ENCODE data around the gene VTI1A.
"Not testable (repeated sequence)": the region's sequence is repeated elsewhere in the genome, so short reads cannot be mapped to it uniquely, and the experiment has no call there.

VTI1A gene

DNA sequence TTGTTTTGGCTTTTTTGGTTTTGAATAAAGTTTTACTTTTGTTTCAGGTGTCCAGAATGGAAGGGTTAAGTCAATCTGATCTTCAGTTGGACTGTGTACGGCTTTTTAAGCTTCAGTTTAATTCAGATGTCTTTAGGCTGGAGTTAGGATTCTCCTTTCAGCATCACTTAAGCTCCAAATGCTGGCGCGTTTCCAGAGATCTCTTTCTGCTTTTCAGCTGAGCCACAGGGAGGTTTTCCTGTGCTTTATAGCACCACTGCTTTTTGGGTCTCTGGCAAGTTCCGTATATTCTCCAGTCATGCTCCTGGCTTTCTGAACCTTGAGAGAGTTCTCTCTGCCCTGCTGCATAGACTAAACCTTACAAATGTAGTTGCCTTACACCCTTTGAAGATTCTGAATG lies 60.0 kb downstream of the VTI1A start:
- DNase-seq (ENCODE audit: low read depth): no peak

DNA sequence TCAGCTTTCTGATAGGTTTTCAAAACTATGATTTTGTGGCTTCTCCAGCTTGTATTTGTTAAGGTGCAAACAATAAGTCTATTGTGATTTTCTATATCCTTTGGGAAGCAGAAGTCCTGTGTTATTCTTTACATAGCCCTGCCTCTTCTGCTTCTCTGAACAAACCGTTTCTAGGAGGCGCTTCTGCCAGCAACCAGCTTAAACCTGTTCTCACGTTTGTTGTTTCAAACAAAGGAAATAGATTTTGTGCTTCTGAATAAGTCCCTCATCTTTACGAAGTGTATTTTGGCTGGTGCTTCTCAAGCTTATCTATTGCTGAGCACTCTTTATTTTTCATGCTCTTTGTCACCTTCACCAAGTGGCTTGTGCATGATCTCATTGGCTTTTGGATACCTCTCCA lies 61.0 kb downstream of the VTI1A start:
- DNase-seq (ENCODE audit: low read depth): no peak

DNA sequence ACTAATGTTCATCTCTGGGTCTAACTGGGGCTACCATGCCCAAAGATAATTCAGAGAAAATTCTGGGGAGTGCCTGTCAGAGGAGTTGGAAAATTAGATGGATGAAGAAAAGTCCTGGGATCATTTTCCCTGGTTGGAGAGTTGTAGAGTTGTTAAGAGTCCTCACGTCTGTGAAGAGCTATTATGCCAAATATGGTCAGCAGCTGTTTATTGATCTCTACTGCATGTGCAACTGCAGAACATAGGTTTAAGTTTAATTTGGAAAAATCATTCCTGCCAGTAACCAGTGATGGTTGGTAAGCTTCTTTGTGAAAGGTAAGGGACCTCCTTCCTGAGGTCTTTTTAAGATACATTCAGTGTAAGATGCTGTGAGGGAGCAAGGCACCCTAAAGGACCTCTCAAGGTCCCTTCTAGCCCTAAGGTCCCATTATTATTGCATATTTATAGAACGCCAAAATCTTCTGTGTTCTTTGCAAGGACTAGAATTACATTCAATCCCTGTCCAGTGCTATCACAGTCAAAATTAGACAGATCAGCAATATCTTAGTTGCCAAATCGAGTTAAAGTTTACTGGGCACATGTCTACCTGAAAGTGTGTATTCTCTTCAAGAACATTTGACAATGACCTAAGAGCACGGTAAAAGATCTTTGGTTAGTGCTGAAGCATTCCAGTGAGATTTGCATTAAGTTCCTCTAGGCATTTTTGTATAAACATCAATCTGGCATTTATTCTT lies 62.7 kb downstream of the VTI1A start:
- no peak for DNase-seq (ENCODE audit: low read depth)

DNA sequence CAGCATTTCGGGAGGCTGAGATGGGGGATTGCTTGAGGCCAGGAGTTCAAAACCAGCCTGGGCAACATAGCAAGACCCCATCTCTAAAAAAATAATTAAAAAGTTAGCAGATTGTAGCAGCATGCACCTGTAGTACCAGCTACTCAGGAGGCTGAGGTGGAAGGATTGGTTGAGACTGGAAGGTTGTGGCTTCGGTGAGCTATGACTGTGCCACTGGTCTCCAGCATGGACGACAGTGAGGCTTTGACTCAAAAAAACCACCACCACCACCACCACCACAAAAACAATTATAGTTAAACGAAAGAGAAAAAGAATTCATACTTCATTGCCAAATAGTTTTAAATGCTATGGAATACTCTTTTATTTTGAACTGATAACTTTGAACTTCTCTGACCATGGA lies 63.4 kb downstream of the VTI1A start:
- no peak for DNase-seq (ENCODE audit: low read depth)

DNA sequence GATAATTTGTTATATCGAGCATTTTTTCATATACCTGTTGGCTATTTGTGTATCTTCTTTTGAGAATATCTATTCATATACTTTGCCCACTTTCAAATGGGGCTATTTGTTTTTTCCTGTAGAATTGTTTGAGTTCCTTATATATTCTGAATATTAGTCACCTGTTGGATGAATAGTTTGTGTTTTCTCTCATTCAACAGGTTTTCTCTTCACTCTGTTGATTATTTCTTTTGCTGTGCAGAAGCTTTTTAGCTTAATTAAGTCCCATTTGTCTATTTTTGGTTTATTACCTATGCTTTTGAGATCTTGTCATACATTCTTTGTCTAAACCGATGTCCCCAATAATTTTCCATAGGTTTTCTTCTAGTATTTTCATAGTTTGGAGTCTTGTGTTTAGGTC lies 65.3 kb downstream of the VTI1A start:
- no peak for DNase-seq (ENCODE audit: low read depth)

DNA sequence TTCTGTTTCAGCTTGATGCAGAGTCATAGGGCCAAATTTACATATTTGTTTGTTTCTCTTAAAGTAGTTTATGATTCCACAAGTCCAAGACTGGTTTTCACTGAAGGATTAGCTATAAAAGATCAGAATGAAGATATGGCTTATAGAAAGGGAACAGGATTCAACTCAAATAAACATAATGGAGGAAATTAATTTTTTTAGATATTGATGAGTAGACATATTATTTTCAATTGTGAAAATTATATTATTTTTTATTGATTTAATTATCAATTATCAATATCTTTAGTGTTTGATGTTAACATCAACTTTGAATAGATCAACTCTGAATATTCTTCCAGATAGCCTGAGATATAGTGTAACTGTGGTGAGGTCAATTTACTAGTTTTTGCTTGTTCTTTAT lies 68.1 kb downstream of the VTI1A start:
- DNase-seq (ENCODE audit: low read depth): no peak

DNA sequence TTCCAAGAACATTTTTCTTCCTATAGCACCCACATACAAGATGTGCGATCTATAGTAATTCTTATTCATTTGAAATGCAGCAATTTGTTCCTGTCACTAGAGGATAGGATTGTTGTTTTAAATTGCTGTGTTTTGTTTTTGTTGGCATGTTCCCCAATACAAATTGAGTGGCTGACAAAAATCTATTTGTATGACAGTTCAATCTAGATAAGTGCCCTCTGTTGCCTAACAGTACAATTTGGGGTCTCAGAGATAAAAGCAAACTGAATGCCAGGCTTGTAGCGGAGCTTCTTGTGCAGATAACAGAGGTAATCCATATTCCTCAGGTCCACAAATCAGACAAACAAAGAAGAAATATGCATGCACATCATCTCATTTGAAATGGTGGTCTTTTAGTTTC lies 68.8 kb downstream of the VTI1A start:
- no peak for DNase-seq (ENCODE audit: low read depth)

DNA sequence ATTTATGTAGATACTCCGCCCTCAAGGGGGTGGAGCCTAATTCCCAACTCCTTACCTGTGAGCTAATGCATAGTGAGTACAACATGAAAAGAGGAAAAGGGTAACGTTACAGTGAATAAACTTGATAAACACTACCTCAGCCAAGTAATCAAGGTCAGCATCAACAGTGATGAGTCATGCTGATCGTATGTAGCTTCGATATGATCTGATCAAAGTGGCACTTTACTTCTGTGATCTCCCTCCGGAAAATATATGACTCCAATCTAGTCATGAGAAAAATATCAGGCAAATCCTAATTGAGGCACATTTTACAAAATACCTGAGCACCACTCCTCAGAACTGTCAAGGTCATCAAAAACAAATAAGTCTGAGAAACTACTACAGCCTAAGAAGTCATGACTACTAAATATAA lies 70.4 kb downstream of the VTI1A start:
- no peak for DNase-seq (ENCODE audit: low read depth)

DNA sequence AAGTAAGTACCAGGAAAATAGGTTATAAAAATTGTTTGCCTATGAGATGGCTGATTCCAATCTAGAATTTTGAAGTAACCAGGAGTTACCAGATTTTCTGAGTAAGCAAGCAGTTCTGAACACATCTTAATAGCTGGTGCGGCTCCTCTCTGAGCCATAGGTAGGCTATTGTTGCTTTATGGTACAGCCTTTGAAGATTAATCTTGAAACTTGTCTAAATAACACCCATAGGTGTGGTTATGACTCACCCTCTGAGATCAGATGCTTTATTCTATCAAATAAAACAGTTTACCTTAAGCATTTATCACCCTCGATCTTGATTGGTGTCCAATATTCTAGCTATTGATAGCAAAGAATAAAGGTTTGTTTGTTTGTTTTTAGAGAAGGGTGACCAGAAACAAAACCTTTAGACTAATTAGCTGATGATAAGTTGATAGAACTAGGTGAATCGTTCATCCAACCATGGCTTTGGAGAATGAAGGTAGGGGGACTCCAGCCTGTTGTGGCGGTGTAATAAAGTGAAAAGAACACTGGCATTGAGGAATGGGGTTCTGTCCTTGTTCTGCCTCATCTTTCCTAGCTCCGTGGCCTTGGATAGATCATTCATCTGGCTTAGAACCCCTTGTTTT lies 72.2 kb downstream of the VTI1A start:
- DNase-seq (ENCODE audit: low read depth): no peak

DNA sequence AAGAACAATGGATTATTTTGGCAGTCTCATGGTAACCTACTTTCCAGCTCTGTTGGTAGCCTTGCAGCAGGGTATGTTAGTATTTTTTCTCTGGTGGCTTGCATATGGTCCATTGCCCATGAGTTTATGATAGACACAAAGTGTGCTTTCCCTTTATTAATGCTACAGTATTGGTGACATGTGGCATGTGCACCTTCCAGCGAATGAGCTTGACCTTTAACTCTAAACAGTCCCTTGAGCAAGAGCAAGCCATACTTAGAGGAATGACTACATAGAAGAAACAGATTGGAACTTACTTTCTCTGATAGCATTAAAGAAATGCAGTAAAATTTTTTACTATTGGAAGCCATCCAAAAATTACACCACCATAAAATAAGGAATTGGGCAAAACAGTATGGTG lies 73.9 kb downstream of the VTI1A start:
- DNase-seq (ENCODE audit: low read depth): no peak

DNA sequence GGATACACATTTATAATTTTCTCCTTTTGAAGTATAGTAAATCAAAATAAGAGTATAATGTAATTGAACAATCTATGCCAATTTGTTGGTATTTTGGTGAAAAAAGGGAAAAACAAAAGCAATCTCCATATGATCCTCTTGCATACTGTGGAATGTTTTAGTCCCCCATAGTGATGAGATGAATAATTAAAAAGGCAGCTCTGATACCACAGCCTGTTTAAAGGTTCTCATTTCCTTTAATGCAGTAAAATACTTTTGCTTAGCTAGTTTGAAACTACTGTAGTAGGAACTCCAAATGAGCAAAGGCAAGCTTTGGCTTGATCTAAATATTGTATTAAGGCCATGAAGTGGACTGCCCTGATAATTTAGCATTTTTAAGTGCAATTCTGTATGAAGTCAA lies 77.6 kb downstream of the VTI1A start:
- no peak for DNase-seq (ENCODE audit: low read depth)

DNA sequence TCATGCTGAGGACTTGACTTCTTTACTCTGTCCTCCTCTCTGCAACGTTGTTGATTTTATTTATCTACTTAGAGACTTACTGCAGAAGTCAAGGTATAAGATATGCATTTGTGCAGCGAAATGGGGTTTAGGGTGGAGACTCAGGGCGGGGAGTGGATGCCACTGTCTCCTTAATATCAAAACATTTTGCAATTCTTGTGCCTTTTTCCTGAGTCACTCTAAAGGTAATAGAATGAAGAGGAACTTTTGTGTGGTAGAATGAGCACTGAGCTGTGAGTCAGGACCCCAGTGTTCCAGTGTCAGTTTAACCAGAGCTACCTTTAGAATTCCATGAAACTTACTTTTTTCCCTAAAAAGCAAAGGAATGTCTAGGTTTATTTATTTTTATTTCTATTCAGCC lies 78.2 kb downstream of the VTI1A start:
- DNase-seq (ENCODE audit: low read depth): no peak

DNA sequence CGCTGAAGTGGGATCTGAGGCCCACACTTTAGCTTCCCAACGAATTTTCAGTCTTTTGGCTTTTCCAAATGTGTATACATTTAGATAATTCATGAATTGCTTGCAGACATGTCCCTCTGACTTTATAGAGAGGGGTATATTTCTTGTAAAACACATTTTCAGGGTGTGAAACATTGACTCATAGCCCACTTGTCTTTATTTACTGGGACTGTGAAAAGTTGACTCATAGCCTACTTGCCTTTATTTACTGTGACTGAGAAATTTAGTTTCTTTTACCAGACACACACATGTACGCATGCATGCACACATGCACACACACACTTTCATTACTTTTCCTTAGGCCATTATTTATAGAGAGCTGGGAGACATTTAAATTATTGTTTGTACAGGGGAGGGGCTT lies 79.1 kb downstream of the VTI1A start:
- no peak for DNase-seq (ENCODE audit: low read depth)

DNA sequence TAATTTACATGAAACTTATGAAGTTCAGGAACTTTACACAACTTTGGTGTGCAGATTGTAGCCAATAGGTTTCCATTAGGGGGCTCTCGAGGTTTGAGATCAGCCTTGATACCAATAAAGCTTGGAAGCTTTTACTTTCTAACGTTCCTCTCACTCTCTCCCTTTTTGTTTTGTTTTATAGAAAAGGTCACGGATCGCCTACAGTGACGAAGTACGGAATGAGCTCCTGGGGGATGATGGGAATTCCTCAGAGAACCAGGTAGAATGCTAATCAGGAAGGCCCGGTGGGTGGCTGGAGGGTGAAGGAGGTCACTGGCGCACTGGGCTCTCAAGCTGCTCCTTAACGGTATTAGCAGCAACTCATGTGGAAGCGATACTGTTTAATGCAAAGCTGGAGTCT lies 79.9 kb downstream of the VTI1A start:
- no peak for DNase-seq (ENCODE audit: low read depth)

DNA sequence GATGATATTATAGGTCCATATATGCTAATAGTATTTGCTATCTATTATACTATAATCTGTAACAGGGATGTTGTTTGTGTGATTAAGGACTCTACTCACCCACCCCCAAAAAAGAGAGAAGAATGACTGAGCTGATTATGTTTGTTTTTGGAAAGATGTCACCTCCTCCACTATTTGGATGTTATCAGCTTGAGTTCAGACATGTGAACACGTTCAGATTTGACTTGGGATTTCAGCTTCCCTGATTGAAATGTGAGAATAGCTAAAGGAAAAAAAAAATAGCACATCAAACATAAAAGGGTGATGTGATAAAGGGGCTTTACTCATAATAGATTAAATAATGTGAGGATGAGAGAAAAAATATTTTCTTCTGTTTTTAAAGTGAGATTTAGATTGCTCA lies 81.2 kb downstream of the VTI1A start:
- no peak for DNase-seq (ENCODE audit: low read depth)

DNA sequence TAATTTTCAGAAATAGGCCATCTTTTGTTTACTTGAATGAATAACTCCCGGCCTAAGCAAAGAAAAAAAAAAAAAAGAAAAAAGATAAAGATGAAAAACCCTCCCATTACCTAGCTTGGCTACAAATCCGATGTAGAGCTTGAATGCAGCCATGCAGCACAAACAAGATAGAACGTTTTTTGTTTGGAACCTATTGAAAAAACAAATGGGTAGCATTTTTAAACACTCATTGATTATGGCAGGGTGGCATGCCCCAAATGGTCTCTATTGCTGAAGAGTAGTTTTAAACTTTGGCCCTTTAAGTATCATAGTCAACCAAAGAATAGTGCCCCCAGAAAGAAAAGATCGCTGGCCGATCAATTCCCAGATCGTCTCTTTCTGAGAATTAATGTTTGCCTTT lies 84.4 kb downstream of the VTI1A start:
- no peak for DNase-seq (ENCODE audit: low read depth)

DNA sequence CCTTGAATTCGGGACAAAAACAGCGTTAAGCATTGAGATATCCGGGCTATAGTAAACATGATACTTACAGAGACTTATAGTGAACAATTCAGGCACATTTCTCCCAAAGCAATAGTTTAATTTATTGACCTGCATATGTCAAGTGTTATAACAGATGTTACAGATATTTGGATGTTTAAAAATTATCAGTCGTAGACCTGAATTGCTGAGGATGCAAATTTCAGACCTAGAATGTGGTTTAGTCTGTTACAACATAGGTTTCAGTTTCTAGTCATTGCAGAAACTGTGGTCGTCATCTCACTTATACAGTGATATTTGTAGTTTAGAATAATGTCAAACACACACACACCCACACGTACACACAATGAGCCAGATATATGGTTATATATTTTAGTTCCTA lies 85.2 kb downstream of the VTI1A start:
- no peak for DNase-seq (ENCODE audit: low read depth)

DNA sequence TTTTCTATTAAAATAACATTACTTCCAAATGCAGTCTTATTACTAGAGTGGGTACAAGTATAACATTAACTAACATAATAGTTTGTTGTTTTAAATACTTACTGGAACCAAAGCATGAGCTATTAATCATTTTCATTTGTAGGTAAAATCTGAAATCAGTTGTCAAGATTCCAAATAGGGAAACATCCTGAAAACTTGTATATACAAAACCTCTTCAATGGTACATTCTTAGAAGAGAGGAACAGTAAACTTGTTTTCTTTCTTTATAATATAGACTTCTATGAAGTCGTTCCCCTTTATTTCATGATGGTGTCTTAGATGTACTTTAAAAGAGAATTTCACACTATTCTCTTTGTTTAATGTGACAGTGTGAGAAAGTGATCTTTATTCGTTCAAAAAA lies 85.9 kb downstream of the VTI1A start:
- DNase-seq (ENCODE audit: low read depth): no peak

DNA sequence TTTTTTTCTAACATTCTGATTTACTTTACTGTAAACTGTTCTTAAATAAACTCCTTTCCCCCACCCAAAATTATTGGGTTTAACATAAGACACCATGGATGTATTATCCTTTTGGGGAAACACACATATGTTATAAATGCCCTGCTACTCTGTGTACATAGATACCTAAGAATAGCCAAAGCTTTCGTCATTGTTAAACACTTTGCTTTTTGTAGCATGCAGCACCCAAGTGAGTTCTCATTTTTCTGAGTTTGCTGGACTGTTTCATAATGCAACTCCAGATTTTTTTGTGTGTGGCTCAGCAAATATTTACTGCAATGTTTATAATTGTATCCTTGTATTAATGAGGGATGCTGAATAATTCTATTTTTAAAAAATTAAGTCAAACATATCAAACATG lies 86.9 kb downstream of the VTI1A start:
- DNase-seq (ENCODE audit: low read depth): no peak

DNA sequence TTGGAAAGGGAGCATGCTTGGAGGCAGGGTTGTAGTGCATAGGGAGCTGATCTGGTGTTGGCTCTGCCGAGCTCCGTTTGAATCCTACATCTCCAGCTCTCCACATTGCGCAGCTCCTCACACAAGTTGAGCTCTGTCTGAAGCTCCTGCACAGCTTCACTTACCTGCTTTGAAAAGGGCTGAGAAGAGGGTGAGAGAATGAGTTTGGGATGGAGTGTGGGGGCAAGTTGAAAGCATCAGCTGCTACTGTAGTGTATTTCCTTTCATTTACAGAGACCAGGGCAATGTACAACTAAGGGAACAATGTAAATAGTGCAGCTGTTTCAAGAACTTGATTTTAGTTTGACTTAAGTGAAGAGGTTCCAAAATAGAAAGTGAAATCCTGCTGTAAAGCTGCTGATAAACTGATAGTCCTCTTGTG lies 88.5 kb downstream of the VTI1A start:
- no peak for DNase-seq (ENCODE audit: low read depth)

DNA sequence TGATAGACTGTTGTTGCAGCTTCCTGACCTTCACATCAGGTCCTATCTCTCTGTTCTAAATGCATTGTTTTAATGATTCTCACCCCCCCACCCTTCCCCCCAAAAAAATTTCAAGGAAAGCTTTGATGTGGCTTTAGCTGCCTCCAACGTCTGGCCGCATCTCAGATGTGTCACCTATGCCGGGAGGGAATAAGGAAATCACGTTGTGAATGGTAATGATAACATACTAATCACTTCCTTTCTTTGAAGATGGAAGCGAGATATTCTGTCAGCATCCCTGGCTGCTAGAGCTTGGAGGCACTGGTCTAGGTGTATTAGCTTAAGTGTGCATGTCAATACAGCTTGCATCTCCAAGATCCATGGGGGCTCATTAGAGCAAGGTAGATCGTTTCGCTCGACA lies 89.6 kb downstream of the VTI1A start:
- no peak for DNase-seq (ENCODE audit: low read depth)

DNA sequence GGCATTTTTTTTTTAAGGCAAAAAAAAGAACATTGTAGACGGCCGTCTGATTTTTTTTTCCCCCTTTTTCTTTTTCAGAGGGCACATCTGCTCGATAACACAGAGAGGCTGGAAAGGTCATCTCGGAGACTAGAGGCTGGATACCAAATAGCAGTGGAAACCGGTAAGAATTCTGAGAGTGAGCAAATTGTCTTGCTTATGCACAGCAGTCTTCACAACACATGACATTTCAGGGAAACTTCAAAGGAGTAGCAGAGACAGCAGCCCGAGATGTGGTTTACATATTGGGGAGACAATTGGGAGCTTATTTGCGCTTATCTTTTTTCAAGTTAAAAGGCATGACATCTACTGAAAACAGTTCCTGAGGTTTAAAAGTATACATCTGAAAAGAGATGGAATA lies 91.2 kb downstream of the VTI1A start:
- DNase-seq (ENCODE audit: low read depth): no peak

DNA sequence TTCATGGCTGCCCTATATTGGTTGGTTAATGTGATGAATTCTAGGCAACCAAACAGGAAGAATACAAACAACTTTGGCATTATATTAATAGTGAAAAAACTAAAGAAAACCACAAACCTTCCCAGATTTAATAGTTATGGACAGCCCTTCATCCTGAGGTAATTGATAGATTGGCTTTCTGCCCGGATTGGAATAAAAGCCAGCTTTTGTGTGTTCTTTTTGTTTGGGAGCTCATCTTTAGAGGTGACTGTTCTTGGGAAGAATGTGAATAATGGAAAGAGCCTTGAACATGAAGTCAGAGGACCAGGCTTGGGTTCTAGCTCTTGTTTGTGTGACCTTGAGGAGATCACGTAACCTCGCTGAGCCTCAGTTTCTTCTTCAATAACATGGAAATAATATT lies 92.3 kb downstream of the VTI1A start:
- DNase-seq (ENCODE audit: low read depth): no peak

DNA sequence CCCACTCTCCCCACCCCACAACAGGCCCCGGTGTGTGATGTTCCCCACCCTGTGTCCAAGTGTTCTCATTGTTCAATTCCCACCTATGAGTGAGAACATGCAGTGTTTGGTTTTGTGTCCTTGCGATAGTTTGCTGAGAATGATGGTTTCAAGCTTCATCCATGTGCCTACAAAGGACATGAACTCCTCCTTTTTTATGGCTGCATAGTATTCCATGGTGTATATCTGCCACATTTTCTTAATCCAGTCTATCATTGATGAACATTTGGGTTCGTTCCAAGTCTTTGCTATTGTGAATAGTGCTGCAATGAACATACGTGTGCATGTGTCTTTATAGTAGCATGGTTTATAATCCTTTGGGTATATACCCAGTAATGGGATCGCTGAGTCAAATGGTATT lies 95.8 kb downstream of the VTI1A start:
- DNase-seq (ENCODE audit: low read depth): not testable (repeated sequence)

Measured in stimulated activated CD4-positive, alpha-beta T cell treated with anti-CD3 and anti-CD28 coated beads, Interleukin-2, amount 100 ng/mL, for 4 hours (primary cell).